GM21619 (cell line): ENCODE measurements around the gene TMEM131.
"Not testable (repeated sequence)": the region's sequence is repeated elsewhere in the genome, so short reads cannot be mapped to it uniquely, and the experiment has no call there.

ENCODE experiments used
- ATAC-seq: cut with Tn5 transposase; IDR thresholded peaks from one replicate; pipeline ENCODE4 v1.9.1; 2021; ENCODE audit not compliant: unreplicated experiment

The TMEM131 gene

DNA sequence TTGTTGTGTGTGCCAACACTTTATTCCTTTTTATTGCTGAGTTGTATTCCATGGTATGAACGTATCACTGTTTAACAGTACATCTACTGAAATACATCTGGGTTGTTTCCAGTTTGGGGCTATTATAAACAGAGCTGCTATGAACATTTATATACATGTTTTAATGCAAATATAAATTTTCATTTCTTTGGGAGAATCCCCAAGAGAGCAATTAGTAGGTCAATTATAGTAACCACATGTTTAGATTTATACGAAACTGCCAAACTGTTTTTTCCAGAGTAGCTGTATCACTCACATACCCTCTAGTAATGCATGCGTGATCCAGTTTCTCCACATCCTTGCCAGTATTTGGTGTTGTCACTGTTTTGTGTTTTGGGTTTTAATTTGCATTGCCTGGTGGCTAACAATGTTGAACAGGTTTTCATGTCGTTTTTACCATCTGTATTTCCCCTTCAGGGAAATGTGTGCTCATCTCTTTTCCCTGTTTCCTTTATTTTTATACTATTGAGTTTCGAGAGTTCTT is 81.0 kb downstream of the TMEM131 start:
- ATAC-seq = no peak

DNA sequence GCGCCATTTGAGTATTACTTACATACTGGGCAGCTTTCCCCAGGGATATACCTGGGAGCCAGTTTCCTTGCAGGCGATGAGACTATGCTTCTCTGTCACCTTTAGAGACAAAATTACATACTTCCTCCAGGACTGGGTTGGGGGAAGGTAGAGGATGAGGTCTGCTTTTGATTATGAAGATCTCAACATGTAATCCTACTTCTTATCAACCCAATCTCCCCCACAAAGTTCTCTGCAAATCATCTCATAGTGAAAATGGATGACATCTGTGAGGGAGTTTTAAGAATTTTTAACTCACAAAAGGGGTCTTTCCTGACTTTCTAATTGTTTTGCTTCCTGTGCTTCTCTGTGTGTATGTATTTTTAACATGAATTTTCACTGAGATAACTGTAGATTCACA is 81.9 kb downstream of the TMEM131 start:
- ATAC-seq = no peak

DNA sequence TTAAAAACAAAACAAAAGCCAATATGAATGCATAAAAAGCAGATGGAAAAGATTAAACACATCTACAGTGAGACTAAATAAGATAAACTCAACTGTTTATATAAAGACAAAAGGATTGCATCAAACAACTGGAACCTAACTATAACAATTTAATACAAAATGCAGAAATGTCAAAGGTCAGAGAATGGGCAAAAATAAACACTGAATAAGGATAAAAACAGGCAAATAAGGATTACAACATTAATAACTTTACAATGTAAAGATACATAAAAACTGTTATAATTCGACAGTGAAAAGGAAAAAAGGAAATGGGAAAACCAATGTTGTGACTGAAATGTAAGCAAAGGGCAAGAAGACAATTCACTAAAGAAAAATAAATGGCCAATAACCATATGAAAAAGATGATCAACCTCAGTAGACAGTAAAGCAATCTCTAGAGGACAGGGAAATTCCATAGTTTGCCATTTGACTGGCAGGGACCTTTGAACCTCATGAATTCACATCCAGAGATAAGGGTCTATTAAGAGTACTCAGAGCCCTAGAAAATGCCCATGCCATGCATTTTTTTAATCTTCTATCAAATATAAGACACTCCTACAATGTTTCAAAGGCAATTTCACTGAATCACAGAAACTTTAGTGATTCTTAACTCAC is 83.7 kb downstream of the TMEM131 start:
- no peak for ATAC-seq

DNA sequence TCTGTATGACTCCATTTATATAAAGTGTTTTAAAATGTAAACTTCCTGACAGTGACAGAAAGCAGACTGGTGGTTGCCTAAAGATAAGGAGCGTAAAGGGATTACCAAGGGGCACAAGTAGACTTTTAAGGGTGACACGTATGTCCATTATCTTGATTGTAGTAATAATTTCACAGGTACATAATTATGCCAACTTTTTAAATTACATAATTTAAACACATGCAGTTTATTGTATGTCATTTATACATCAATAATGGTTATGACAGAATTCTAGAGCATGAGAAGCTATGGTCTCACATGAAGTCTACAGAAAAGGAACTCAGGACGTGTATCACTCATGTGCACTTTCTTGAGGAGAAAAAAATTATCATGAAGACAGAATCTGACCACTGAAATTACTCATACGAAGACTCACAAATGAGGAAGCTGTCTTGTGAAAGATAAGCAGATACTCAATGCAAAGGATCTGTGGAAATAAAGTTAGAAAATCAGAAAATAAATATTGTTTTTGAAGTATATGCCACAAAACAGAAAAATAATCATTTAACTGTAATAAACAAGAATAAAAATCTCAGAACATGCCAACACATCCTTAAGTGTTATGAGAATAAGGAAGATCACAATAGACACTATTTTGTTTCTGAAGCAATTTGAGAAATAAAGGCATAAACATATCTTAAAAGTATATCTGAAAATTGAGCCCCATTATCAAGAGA is 84.4 kb downstream of the TMEM131 start:
- ATAC-seq = peak; percentile 52

DNA sequence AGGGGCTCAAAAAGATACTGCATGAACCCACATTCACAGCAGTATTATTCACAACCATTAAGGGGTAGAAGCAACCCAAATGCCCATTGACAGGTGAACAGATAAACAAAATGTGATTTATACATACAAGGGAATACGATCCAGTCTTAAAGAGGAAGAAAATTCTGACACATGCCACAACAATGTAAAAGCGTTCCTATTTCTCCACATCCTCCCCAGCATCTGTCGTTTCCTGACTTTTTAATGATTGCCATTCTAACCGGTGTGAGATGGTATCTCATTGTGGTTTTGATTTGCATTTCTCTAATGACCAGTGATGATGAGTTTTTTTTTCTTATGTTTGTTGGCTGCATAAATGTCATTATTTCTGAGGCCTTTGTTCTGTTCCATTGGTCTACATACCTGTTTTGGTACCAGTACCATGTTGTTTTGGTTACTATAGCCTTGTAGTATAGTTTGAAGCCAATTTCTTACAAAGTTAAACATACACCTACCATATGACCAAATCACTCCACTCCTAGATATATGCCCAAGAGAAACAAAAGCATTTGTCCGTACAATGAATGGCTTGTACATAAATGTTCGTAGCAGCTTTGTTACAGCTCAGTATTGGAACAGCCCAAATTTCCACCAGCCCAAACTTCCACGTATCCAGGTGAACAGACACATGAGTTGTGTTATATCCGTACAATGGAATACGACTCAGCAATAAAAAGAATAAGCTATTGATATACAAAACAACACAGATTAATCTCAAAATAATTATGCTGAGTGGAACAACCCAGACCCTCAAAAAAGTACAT is 85.1 kb downstream of the TMEM131 start:
- no peak for ATAC-seq

- ATAC-seq = no peak
These were observed 87.5 kb downstream of the TMEM131 start for GRCh38 chr2:97908208-97908676.

- no peak for ATAC-seq
These were observed 88.2 kb downstream of the TMEM131 start for GRCh38 chr2:97907369-97908100.

DNA sequence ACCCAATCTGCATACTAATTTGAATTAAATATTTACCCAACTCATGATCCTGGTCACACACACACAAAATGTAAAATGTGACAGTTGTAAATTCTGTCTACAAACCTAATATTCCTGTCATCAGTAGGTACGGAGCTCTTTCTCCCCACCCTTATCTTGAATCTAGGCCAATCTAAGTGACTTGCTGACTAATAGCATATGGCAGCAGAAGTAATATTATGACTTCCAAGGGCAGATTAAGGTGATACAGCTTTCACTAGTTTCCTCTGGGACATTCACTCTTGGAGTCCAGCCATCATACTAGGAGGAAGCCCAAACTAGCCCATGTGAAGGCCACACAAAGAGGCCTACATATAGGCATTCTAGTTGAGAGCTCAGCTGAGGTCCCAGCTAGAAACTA is 89.4 kb downstream of the TMEM131 start:
- ATAC-seq = no peak

- ATAC-seq = no peak
These were observed 90.5 kb downstream of the TMEM131 start for GRCh38 chr2:97905294-97905693.

DNA sequence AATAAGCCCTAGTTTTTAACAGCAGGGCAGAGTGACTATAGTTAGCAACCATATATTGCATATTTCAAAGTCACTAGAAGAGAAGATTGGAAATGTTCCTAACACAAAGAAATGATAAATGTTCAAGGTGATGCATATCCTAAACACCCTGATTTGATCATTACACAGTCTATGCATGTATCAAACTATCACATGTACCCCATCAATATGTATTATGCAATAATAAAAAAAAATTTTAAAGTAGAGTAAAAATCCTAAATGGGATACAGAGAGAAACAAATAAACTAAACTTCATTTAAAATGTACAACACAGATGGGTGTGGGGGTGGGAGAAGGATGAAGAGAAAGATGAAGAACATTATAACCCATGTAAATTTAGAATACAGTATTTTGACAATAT is 93.9 kb downstream of the TMEM131 start:
- ATAC-seq = no peak

DNA sequence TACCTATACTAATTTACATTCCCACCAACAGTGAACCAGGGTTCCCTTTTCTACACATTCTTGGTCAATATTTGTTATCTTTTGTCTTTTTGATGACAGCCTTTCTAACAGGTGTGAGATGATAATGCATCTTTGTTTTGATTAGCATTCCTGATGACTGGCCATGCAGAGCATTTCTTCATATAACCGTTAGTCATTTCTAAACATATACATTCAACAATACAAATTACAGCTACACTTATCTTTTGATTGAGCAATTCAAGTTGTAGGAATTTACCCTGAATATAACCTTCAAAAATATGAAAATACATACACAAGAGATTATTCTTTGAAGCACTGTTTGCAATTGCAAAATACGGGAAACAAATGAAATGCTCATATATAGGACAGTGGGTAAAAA is 94.9 kb downstream of the TMEM131 start:
- ATAC-seq = no peak

DNA sequence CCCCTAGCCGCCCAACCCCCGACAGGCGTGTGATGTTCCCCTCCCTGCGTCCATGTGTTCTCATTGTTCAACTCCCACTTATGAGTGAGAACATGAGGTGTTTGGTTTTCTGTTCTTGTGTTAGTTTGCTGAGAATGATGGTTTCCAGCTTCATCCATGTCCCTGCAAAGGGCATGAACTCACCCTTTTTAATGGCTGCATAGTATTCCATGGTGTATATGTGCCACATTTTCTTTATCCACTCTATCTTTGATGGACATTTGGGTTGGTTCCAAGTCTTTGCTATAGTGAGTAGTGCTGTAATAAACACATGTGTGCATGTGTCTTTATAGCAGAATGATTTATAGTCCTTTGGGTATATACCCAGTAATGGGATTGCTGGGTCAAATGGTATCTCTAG is 102.7 kb downstream of the TMEM131 start:
- not testable (repeated sequence) for ATAC-seq

DNA sequence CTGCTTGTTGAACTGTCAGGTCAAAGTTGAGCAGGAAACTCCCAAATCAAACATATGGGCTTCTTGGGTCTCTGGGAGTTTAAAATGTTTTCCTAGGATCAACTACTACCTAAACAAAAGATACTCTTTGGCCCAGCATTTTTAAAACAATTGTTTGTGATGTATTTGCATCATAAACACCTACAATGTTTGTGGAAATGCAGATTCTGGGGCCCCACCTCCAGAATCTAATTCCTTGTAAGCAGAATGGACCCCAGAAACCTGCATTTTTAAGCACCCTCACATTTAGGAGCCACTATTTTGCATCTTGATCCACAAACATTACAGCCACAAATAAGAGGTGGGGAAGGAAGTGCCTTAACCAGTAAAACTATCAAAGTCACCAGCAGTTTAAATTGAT is 104.1 kb downstream of the TMEM131 start:
- no peak for ATAC-seq

DNA sequence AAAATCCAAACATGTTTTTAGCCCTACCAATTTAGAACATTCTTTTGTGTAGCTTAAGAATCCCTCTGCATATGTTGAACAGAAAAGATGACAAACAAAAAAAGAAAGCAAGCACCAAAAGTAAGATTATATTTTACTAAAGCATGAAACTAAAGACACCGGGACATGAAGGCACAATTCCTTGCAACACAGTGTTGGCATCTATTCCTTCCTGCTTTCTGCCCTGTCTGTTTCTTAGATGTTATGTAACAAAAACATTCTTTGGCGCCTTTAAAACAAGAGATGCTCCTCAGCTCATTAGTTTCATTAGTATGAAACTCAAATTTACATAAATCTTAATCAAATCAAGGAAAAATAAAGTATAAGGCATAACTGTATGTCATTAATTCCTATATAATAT is 106.6 kb downstream of the TMEM131 start:
- ATAC-seq = no peak

- ATAC-seq = no peak
These were observed 109.9 kb downstream of the TMEM131 start for GRCh38 chr2:97885841-97886240.

DNA sequence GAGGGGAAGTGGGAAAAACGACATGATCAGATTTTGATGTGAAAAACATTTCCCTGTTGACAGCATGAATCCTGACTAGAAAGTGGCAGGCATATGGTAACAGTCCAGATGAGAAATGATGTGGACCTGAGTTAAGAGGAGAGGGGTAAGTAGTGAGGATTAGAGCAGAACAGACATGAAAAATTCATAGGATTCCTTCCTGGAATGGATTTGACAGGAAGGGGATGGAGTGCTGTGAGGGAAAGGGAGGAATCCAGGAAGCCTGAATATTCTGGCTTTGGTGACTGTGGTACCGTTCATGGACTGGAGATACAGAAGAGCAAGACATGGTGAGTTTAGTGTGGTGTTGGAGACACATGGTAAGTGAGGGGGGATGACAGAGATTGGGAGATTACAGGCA is 115.4 kb downstream of the TMEM131 start:
- ATAC-seq = no peak

DNA sequence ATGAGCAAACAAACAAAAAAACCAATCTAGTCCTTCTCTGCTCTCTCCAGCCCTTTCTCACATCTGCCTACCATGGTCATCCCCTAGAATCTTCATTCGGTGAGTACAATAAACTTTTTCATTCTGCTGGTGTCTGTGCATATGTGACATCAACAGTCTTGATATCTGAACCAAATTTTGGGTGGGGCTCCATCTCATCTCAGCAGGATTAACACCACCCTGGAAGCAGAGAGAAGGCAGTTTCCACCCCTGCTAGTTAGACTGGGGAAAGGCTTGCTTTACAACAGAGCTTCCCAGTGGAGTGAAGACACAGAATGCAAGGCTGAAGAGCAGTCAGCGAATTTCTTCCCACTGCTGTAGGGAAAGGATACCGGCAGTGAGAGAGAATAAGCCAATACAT is 116.9 kb downstream of the TMEM131 start:
- ATAC-seq = no peak

DNA sequence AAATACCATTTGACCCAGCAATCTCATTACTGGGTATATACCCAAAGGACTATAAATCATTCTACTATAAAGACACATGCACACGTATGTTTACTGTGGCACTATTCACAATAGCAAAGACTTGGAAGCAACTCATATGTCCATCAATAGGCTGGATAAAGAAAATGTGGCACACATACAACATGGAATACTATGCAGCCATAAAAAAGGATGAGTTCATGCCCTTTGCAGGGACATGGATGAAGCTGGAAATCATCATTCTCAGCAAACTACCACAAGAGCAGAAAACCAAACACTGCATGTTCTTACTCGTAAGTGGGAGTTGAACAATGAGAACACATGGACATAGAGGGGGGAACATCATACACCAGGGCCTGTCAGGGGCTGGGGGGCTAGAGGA is 117.4 kb downstream of the TMEM131 start:
- not testable (repeated sequence) for ATAC-seq

DNA sequence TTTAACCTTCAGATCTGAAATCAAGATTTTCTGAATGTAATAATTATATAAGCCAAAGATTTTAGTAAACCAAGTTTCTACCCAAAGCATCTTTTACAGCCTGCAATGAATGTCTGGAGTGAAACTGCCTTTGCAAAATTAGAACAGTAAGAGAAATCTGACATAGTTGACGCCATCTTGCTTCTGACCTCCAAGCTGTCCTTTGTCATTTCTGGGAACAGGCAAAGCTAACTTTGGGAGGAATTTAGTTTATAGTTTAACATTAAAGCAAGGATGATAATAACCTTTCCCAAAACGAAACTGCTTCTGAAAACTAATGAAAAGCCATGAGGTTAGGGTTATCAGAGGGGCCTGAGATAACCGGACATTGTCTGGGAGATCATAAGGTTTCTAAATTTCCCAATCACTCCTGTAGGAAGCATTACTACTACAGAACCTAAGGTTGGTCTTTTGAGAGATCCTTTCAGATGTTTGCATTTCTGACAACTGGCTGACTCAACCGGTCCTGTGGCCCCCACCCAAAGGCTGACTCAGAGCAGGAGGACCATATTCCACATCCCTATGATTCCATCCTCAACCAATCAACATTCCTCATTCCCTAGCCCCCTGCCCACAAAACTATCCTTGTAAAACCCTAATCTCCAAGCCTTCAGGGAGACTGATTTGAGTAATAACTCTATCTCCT is 124.5 kb downstream of the TMEM131 start:
- no peak for ATAC-seq

DNA sequence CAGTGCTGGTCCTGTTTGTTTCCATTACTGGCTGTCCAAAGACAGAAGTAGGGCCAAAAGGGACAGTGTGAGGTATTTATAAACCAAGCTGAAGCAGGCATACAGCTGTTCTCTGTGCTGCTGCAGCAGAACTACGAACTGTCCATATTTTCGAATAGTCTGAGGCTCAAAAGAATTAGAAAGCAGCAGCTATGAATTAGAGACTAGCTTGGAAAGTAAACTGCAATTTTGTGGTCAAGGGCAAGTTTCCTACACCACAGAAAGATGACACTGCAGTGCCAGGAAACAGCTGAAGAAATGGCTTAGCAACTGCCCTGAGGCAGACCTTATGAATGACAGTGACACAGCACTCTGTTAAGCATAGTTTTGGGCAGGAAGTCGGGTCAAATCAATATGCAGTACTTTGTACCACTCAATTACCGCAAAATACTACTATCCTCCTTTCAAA is 125.3 kb downstream of the TMEM131 start:
- ATAC-seq = peak; percentile 99
